GM20000 (cell line): Measurements from ENCODE around the gene SLC31A1.

Experiments used
- DNase-seq: peaks from one replicate; pipeline ENCODE4 v3.0.0; 2012; ENCODE audit warnings: low spot score
- CTCF ChIP-seq: IDR thresholded peaks from 2 replicates; pipeline ENCODE4 v1.5.1; 2012; ENCODE audit warnings: mild to moderate bottlenecking, control low read depth; ENCODE audit errors: extremely low read depth, missing control alignments

The SLC31A1 gene

GRCh38 chr9:113221003-113221799, at the start of gene SLC31A1, which contains the start of gene FKBP15:
TSS of gene SLC31A1 (plus strand) at chr9:113221544. CDS start at chr9:113256149, 34,605 bp downstream.
TSS of gene FKBP15 (minus strand) at chr9:113221277. CDS start at chr9:113221243, 34 bp downstream.
- no peak for TF ChIP-seq CTCF
- DNase-seq: peak; percentile 93

- DNase-seq: no peak
- TF ChIP-seq CTCF: no peak
These were observed 48.0 kb upstream of the SLC31A1 start for GRCh38 chr9:113173341-113173740.

GRCh38 chr9:113176803-113177202, 44.5 kb upstream of the SLC31A1 start:
- no peak for DNase-seq
- TF ChIP-seq CTCF: no peak

- no peak for DNase-seq
- TF ChIP-seq CTCF: no peak
These were observed 44.1 kb upstream of the SLC31A1 start for GRCh38 chr9:113177251-113177650.

- TF ChIP-seq CTCF: no peak
- no peak for DNase-seq
These were observed 43.3 kb upstream of the SLC31A1 start for GRCh38 chr9:113178087-113178486.

GRCh38 chr9:113179839-113180238, 41.5 kb upstream of the SLC31A1 start:
- TF ChIP-seq CTCF: no peak
- no peak for DNase-seq

- no peak for TF ChIP-seq CTCF
- DNase-seq: no peak
These were observed 40.2 kb upstream of the SLC31A1 start for GRCh38 chr9:113181165-113181564.
